ENCODE data around the gene MRTFA.

GRCh38 chr22:40641269-40641668 is 4.8 kb upstream of the MRTFA start:
- no peak for TF ChIP-seq CTCF (IDR thresholded peaks at IDR 0.05)
- TF ChIP-seq RAD21 (IDR thresholded peaks at IDR 0.05; ENCODE audit: low read length): no peak
- no peak for TF ChIP-seq CHD2 (IDR thresholded peaks at IDR 0.05; ENCODE audit: low read length, partially characterized antibody)
- no peak for TF ChIP-seq ZBTB33 (IDR thresholded peaks at IDR 0.05; ENCODE audit: borderline replicate concordance, low read depth)
- no peak for TF ChIP-seq POLR2AphosphoS5 (IDR thresholded peaks at IDR 0.05; ENCODE audit: low read depth, low read length)
- TF ChIP-seq REST (IDR thresholded peaks at IDR 0.05; ENCODE audit: low read depth, low read length): no peak

All from SK-N-SH (cell line).